K562 (cell line): ENCODE measurements around the gene LMOD1. TPM values are rescaled to one million over a fixed set of nuclear protein-coding genes. Genes with fewer than 3 reads are reported as not detected.
A peak's percentile ranks its signal among the peaks of the same experiment; 100 is the strongest.

ENCODE experiments used
- ATF1 ChIP-seq, 2 experiments: fragments of 450-650 bp in 1 of 2; IDR thresholded peaks; 2 replicates each; pipeline ENCODE4 v1.6.1; 2016; ENCODE audit warnings: missing compliant biosample characterization in 1 of 2, missing genetic modification characterization in 1 of 2
- BRCA1 ChIP-seq, 2 experiments: fragments of 450-650 bp in 1 of 2; sonication (generic) in 1 of 2; formaldehyde crosslinking in 1 of 2; IDR thresholded peaks; 2 replicates each; pipeline versions ENCODE4 v1.5.0 to v1.6.1; 2017 to 2020; ENCODE audit warnings: mild to moderate bottlenecking in 1 of 2, missing genetic modification reagents in 1 of 2
- EP400 ChIP-seq: fragments of 450-650 bp; IDR thresholded peaks from 2 replicates; pipeline ENCODE4 v1.6.1; 2017; ENCODE audit warnings: antibody characterized with exemption, mild to moderate bottlenecking, moderate library complexity
- GABPA ChIP-seq: fragments of 200-800 bp; sonication (Bioruptor generic); conservative IDR thresholded peaks from 2 replicates; pipeline ENCODE4 v1.6.1; 2016; ENCODE audit warnings: low read depth, missing genetic modification characterization, missing compliant biosample characterization
- GABPB1 ChIP-seq: sonication (generic); formaldehyde crosslinking; IDR thresholded peaks from 2 replicates; pipeline ENCODE4 v1.8.0; 2022; ENCODE audit warnings: mild to moderate bottlenecking, missing genetic modification reagents
- MEF2A ChIP-seq: IDR thresholded peaks from 2 replicates; pipeline ENCODE4 v1.6.1; 2011; ENCODE audit warnings: low read depth, mild to moderate bottlenecking, low read length, moderate library complexity; ENCODE audit not compliant: control insufficient read depth
- MTA1 ChIP-seq: fragments of 450-650 bp; IDR thresholded peaks from 2 replicates; pipeline ENCODE4 v1.6.1; 2017; ENCODE audit warnings: borderline replicate concordance
- NBN ChIP-seq: fragments of 450-650 bp; IDR thresholded peaks from 2 replicates; pipeline ENCODE4 v1.6.1; 2016; ENCODE audit warnings: low read depth, mild to moderate bottlenecking
- PHF21A ChIP-seq: fragments of 450-650 bp; IDR thresholded peaks from 2 replicates; pipeline ENCODE4 v1.6.1; 2017; ENCODE audit warnings: low read depth, borderline replicate concordance
- REST ChIP-seq, 2 experiments: fragments of 450-650 bp; formaldehyde crosslinking in 1 of 2; IDR thresholded peaks; 2 replicates each; pipeline versions ENCODE4 v1.4.0 to v1.6.1; 2014 to 2020; ENCODE audit warnings: mild to moderate bottlenecking in 2 of 2, borderline replicate concordance in 1 of 2, low read depth in 1 of 2
- SMARCE1 ChIP-seq: fragments of 450-650 bp; IDR thresholded peaks from 2 replicates; pipeline ENCODE4 v1.7.1; 2016; ENCODE audit warnings: mild to moderate bottlenecking
- TAL1 ChIP-seq: fragments of 450-650 bp; IDR thresholded peaks from 2 replicates; pipeline ENCODE4 v1.6.1; 2016; ENCODE audit warnings: mild to moderate bottlenecking
- ZBTB11 ChIP-seq, 3 experiments: fragments of 200-800 bp in 1 of 3; fragments of 250-450 bp in 1 of 3; fragments of 450-650 bp in 1 of 3; sonication (Bioruptor Pico) in 1 of 3; sonication (Bioruptor generic) in 1 of 3; formaldehyde crosslinking in 1 of 3; IDR thresholded peaks; 2 replicates each; pipeline versions ENCODE4 v1.6.1 to v1.8.0; 2016 to 2022; ENCODE audit warnings: mild to moderate bottlenecking in 2 of 3, missing genetic modification characterization in 2 of 3, missing compliant biosample characterization in 1 of 3, moderate library complexity in 1 of 3
- ZBTB2 ChIP-seq: fragments of 450-650 bp; IDR thresholded peaks from 2 replicates; pipeline ENCODE4 v1.6.1; 2016; ENCODE audit warnings: antibody characterized with exemption
- polyA plus RNA-seq, 8 experiments: library from polyadenylated mRNA; depleted of rRNA in 4 of 8; stranded (reverse) in 5 of 8; unstranded in 3 of 8; fragments of >200 nt; fragmentation: Nextera tagmentation in 2 of 8; fragmentation: Illumina TruSeq in 1 of 8; extraction: Ambion mirVana in 2 of 8; extraction: Trizol in 1 of 8; gene quantifications; 2 replicates each; pipeline versions ENCODE4 v1.2.1 to v1.2.3, GENCODE V29; 2011 to 2014; ENCODE audit warnings: inconsistent platforms in 1 of 8, missing spikeins in 1 of 8
- total RNA-seq, 7 experiments: library from RNA; depleted of rRNA in 6 of 7; stranded (reverse); fragments of >200 nt in 6 of 7; fragmentation: Illumina TruSeq in 2 of 7; extraction: Trizol in 2 of 7; gene quantifications; 2 replicates each; pipeline versions ENCODE4 v1.2.1 to v1.2.3, GENCODE V29; 2011 to 2021; ENCODE audit warnings: low replicate concordance in 1 of 7

Gene LMOD1
- total and polyA plus RNA-seq, 9 of the 15 experiments (the other 6 are each of a cell fraction or from before 2014, with no cell fraction given): 0.03 to 0.54 (median 0.38) TPM; not detected in 1

- TF ChIP-seq REST (IDR thresholded peaks at IDR 0.05; ENCODE audit: borderline replicate concordance): 0 out of 2 replicates have a peak, but pooled peaks have one; percentile 21
- TF ChIP-seq REST (CRISPR knock-in tag; IDR thresholded peaks at IDR 0.05; ENCODE audit: low read depth): no peak
- no peak for TF ChIP-seq MEF2A
- peak; percentile 99; the same call in 1 of the 2 replicates for TF ChIP-seq PHF21A
- TF ChIP-seq NBN: 0 out of 2 replicates have a peak, but pooled peaks have one; percentile 15
- peak in 1 of 3 experiments; percentile 84; a peak in 2 of 6 replicates for TF ChIP-seq ZBTB11 (CRISPR knock-in tag; IDR thresholded peaks at IDR 0.05)
- TF ChIP-seq ATF1 (CRISPR knock-in tag; IDR thresholded peaks at IDR 0.05): no peak
- peak; percentile 2; the same call in 1 of the 2 replicates for TF ChIP-seq ATF1 (tag; IDR thresholded peaks at IDR 0.05)
- peak; percentile 32 for TF ChIP-seq EP400
- no peak for TF ChIP-seq BRCA1 (IDR thresholded peaks at IDR 0.05)
- no peak for TF ChIP-seq BRCA1 (CRISPR knock-in tag; IDR thresholded peaks at IDR 0.05)
- peak; percentile 76; the same call in 1 of the 2 replicates for TF ChIP-seq ZBTB2
- TF ChIP-seq GABPB1 (CRISPR knock-in tag): 0 out of 2 replicates have a peak, but pooled peaks have one; percentile 12
- TF ChIP-seq TAL1: peak; percentile 8; the same call in 1 of the 2 replicates
- 0 out of 2 replicates have a peak, but pooled peaks have one; percentile 45 for TF ChIP-seq SMARCE1
- peak; percentile 72; the same call in 1 of the 2 replicates for TF ChIP-seq GABPA (tag)
- no peak; the same call in 1 of the 2 replicates for TF ChIP-seq MTA1
Measured at GRCh38 chr1:201983380-201983805, 37.0 kb upstream of the LMOD1 start (continued).
